ENCODE data around the gene ANKS3.

Gene ANKS3

GRCh38 chr16:4696172-4696904, 37.7 kb downstream of the ANKS3 start:
- no peak for DNase-seq (ENCODE audit: low spot score)

- DNase-seq (ENCODE audit: low spot score) = no peak
These were observed 38.4 kb downstream of the ANKS3 start for GRCh38 chr16:4695473-4696171.

DNA sequence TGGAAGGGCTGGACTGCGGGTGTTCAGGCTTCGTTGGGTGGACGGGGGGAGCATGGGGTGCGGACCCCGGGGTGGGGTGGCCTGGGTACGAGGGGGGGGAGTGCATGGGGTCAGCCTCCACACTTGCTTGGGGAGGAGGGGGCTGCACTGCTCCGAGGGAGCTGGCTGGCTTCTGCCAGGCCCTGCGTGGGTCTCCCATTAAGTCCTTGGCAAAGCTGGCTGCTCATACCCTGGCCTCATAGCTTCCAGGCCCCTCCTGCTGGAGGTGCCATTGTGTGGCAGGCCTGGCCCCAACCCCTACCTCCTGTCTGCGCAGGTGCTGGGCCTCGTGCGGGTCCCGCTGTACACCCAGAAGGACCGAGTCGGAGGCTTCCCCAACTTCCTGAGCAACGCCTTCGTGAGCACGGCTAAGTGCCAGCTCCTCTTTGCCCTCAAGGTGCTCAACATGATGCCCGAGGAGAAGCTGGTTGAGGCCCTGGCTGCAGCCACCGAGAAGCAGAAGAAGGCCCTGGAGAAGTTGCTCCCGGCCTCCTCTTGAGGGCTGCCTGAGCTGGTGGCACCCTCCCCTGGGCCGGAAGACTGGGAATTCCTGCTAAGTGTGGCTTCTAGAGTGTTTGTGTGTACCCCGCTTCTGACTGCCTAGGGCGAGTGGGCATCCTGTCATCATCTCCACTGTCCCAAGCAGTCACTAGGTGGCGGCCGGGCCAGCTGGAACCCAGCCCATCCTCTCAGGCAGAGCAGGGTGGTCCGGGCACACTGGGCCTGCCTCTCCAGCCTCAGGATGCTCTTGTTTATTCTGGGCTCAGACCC, 39.2 kb downstream of the ANKS3 start:
- DNase-seq (ENCODE audit: low spot score) = no peak

- no peak for DNase-seq (ENCODE audit: low spot score)
These were observed 40.0 kb downstream of the ANKS3 start for GRCh38 chr16:4693956-4694641.

DNA sequence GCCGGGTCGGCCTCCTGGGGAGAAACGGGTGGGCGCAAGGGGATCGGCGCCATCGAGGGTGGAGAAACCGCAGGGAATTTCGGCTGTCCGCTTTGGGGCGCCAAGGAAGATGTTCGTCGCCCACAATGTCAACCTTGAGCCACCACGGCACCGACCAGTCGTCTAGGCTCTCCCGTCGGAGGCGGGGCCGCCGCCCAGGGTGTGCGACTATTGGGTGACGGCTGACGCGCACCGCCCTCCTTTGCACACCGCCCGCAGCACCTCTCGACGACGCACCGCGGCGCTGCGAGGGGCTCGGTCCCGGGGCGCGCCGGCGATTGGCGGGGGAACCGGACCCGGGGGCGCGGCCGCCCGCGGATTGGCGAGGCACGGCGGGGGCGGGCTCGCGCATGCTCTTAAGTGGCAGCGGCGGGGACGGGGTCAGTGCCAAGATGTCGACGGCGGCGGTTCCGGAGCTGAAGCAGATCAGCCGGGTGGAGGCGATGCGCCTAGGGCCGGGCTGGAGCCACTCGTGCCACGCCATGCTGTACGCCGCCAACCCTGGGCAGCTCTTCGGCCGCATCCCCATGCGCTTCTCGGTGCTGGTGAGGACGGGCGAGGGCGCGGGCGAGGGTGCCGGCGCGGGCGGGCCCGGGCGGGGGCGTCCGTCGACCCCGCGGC, 40.6 kb downstream of the ANKS3 start, which contains the start of gene NUDT16L1:
NUDT16L1 (plus strand) TSS at position 267 of the 660 bp plus-strand sequence; CDS start at position 432, 165 bp downstream.
- peak; percentile 93 for DNase-seq (ENCODE audit: low spot score)

GRCh38 chr16:4692460-4693295, 41.4 kb downstream of the ANKS3 start:
- DNase-seq (ENCODE audit: low spot score) = no peak

GRCh38 chr16:4691666-4692412, 42.2 kb downstream of the ANKS3 start:
- no peak for DNase-seq (ENCODE audit: low spot score)

DNA sequence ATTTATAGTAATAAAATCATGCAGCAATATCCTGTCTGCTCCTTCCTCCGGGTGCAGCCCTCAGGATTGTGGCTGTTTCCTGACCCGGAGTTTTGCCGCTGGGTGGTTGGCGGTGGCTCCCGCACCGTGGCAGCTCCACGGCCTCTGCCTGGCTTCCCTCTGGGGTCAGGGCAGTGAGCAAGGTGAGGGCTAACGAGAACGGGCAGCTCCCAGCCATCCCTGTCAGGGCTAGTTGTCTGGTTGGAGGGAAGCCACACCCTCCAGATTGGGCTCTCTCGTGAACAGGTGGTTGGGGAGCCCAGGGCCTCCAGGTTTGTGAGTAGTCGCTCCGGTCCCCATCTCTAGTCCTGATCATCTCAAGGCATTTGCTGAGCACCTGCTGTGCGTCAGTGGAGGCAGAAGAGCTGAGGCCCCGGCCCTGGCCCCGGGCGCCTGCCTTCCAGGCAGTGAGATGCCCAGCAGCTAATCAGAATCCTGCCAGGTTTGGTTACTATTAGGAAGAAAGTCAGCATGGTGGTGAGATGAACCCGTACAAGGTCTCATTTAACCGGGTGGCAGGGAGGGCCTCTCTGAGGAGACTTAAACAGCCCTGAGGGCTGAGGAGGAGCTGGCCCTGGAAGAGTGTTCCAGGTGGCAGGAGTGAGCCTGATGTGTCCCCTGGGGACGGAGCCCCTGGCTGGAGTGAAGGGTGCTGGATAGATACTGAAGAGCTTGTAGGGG, 43.0 kb downstream of the ANKS3 start:
- DNase-seq (ENCODE audit: low spot score) = no peak

GRCh38 chr16:4689864-4690704, 44.0 kb downstream of the ANKS3 start:
- DNase-seq (ENCODE audit: low spot score) = no peak

- DNase-seq (ENCODE audit: low spot score) = no peak
These were observed 44.9 kb downstream of the ANKS3 start for GRCh38 chr16:4689091-4689671.

- DNase-seq (ENCODE audit: low spot score) = no peak
These were observed 45.4 kb downstream of the ANKS3 start for GRCh38 chr16:4688674-4689045.

- no peak for DNase-seq (ENCODE audit: low spot score)
These were observed 46.0 kb downstream of the ANKS3 start for GRCh38 chr16:4687946-4688673.

DNA sequence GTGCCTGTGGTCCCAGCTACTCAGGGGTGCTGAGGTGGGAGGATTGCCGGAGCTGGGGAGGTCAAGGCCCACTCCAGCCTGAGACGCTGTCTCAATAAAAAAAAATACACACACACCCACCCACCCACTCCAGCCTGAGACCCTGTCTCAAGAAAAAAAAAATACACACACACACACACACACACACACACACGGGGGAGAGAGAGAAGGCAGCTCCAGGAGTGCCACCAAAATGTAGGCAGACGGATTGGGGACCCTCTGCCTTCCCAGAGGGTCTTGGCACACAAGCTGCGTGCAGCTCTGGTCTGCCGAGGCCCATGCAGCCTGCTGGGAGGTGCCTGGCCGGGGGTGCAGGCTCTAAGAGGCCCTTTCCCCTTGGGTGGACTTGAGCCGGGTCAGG, 46.7 kb downstream of the ANKS3 start:
- DNase-seq (ENCODE audit: low spot score) = no peak

DNA sequence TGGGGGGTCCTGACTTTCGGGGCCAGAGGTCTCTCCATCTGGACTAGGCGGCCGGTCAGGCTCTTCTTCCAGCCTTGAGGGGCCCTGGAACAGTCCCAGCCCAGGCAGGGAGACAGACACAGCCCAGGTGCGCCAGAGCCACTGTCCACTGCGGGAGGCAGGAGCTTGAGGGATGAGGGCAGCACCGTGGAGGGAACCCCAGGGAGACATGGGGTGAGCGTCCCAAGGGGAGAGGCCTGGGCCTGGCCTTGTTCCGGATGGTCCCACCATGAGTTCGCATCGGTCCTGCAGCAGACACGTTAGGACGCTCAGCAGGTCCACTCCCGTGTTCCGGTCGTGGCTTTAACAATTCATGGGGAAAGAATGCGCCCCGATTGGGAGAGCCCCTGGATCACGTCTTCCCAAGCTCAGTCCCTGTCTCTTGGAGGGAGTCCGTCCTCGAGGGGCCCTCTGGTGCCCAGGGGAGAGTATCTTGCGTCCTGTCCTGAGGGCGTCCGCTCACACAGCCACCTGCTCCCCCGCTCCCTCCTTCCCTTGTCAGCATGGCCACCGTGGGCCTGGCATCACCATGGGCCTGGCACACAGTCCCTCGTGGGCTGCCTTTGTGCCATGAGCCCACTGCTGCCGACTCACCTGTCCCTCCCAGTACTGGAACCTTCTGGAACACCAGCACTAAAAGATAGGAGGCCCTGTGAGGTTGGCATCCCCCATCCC, 47.4 kb downstream of the ANKS3 start:
- DNase-seq (ENCODE audit: low spot score) = no peak

DNA sequence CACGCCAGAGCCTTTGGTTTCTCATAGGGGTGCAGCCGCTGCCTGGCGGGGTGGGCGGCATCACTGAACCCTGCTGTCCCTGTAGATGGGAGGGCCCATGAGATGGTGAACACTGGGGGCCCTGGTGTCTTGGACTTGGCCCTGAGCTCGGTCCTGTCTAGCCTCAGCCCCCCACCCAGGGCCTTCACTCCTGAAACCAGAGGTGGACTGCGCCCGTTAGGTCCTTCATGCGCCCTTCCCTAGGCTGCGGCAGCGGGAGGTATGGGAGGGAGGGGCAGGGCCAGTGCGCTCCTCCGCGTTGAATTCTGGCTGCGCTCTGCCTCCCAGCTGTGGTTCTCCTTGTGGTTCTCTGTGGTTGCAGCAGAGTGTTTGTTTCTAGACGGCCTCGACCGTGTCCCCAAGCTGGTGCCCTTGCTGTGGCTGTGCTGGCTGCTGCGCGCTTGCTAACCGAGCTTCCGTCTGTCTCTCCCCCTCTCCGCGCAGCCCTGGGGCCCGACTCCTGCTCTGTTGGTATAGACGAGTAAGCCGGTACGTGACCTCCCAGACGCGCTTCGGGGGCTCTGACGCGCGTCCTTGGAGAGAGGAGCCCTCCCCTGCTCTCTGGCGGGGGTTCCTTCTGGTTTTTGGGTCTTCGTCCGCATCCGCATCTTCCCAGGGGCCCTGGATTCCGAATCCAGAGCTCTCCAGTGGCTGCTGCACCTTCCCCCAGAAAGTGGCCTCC, 48.1 kb downstream of the ANKS3 start:
- no peak for DNase-seq (ENCODE audit: low spot score)

Data from SK-N-DZ (cell line).